Measurements from ENCODE around the gene KAZN.
A peak's percentile ranks its signal among the peaks of the same experiment; 100 is the strongest.

KAZN gene

GRCh38 chr1:15157524-15158399 is 559.3 kb downstream of the KAZN start:
- no peak for DNase-seq (ENCODE audit: low read depth in 2 of 2)

DNA sequence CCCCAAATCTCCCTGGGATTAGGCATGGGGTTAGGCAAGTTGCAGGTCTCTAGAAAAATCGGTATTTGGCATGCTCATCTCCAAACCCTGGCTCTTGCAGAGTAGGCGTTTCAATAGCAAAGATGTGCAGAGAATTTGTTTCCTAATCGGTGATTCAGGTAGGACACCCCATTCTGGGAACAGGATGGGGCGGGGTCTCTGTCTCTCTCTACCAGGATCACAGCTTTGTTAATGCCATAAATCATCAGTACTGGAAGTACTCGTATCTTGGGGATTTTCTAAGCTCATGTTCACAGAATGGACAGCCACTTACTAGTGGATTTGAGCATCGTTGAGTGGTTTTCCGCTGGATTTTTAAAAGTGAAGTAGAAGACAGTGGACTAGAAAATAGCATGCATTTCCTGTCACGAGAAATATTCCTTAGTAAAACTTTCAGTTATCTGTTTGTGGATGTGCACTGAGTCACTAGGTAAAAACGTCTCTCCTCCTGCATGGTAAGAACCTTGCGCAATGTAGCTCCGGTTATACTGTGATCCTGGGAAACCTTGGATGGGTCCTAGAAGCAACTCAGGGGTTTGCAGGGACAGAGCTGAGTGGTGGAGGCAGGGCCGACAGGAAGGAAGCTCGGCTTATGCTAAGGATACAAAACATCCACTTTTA is 560.2 kb downstream of the KAZN start:
- peak; percentile 24 to 36 for DNase-seq (ENCODE audit: low read depth in 2 of 2)

DNA sequence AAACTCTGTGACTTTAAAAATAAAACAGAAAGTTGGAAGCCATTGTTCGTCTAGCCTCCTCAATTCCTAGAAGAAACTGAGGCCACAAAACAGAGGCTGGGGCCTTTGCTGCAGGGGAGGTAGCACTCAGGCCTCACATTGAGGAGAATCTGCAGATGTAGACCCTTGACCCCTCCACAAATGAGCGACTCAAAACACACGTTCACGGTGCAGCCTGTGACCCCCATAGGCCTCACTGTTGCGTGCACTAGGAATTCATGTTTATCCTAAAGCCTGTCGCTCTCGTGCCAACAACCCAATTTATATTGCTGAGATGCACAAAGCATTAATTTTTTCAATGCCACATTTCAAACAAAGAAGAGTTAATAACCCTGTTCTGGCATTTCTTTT is 560.7 kb downstream of the KAZN start:
- DNase-seq (ENCODE audit: low read depth in 2 of 2), result no peak

GRCh38 chr1:15160626-15161025 is 562.1 kb downstream of the KAZN start:
- no peak for DNase-seq (ENCODE audit: low read depth in 2 of 2)

DNA sequence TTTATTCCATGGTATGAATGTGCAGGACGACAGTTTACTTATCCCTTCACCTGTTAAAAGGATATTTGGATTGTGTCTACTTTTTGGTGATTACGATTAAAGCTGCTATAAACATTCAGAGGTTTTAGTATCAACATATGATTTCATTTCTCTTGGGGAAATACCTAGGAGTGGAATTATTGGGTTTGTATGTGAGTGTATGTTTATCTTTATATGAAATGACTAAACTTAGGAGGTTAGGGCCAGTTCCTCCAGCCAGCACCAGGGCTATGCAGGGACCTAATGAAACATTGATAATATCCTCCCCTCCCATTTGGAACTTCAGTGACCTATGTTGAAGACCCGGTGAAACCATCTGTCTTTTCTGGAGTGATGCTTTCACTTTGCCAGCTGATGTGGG is 568.9 kb downstream of the KAZN start:
- DNase-seq (ENCODE audit: low read depth in 2 of 2), result no peak
